ENCODE results near the gene TEF.

- TF ChIP-seq TAF1 (IDR thresholded peaks at IDR 0.05; ENCODE audit: low read depth) (no peak), EGR1 (IDR thresholded peaks at IDR 0.05) (no peak), TCF12 (IDR thresholded peaks at IDR 0.05; ENCODE audit: low read depth) (no peak), EP300 (IDR thresholded peaks at IDR 0.05; ENCODE audit: borderline replicate concordance) (no peak), ZBTB7A (IDR thresholded peaks at IDR 0.05; ENCODE audit: low read depth) (no peak), CREB1 (IDR thresholded peaks at IDR 0.05; ENCODE audit: low read depth) (no peak), TEAD4 (IDR thresholded peaks at IDR 0.05) (no peak), YY1 (IDR thresholded peaks at IDR 0.05; ENCODE audit: low read depth) (no peak), RAD21 (IDR thresholded peaks at IDR 0.05; ENCODE audit: low read depth) (no peak)
Measured at GRCh38 chr22:41338614-41339212, 43.0 kb upstream of the TEF start.

All from Ishikawa (cell line).